ENCODE measurements around the gene HDHD2.

- TF ChIP-seq CTCF (conservative IDR thresholded peaks at IDR 0.05 in 1 of 2, IDR thresholded peaks at IDR 0.05 in 1 of 2; ENCODE audit: low read depth in 1 of 2, low read length in 2 of 2) (no peak), EZH2 (IDR thresholded peaks at IDR 0.05; ENCODE audit: low read length, missing control alignments) (no peak)
Measured at GRCh38 chr18:47080872-47081271, 69.4 kb downstream of the HDHD2 start.
